Measurements from ENCODE around the gene IFT43.

Gene IFT43

GRCh38 chr14:75985618-75986438 is at the start of gene IFT43:
Gene IFT43 (plus strand): TSS chr14:75985763. CDS start chr14:75985787, 24 bp downstream.
- peak; percentile 96 for DNase-seq

- no peak for DNase-seq
These were observed 46.4 kb upstream of the IFT43 start for GRCh38 chr14:75939200-75939599.

- DNase-seq, result no peak
These were observed 44.5 kb upstream of the IFT43 start for GRCh38 chr14:75941030-75941429.

DNA sequence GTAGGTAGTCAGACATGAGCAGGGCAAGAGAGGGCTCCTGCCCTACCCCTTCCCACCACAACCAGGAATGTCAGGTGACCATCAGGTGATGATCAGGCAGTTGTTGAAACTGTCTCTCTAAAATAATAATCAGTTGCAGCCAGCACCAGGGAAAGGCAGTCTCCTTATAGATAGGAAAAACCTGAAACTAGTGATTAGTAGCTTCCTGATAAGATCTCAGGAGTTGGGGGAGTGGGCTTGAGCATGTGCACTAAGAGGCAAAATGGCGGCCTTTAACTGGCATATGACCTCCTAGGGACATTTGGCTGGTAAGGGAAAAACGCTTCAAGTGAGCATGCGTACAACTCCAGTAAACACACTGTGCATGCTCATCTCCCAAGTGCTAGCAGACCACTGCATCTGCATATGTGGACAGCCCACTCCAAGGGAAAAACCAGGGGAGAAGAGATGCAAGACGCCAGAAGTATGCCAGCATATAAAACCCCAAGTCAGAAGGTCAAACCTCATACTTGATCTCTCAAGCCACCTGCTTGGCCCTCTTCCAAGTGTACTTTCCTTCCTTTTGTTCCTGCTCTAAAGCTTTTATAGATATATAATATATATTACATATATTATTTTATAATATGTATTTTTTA is 40.8 kb upstream of the IFT43 start:
- no peak for DNase-seq

GRCh38 chr14:75946785-75947184 is 38.8 kb upstream of the IFT43 start:
- DNase-seq, result no peak

- no peak for DNase-seq
These were observed 33.1 kb upstream of the IFT43 start for GRCh38 chr14:75952489-75952888.

DNA sequence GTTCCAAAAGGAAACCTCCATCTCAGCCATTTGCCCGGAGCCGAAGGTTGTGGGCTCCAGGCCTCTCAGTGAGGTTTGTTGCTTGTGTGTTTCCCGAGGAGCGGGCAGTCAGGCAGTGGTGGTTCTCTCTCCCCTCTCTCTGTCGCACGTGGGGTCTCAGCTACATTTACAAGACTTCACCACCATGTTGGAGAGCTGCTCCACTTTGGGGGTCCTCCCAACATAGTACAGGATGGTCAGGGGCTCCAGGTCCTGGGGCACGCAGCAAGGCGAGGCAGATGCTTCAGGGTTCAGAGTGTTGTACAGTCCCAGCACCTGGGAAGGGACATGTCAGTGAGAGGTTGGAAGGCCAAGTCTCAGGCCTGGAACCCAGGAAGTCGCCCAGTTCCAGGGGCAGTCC is 26.5 kb upstream of the IFT43 start:
- no peak for DNase-seq

- no peak for DNase-seq
These were observed 25.3 kb upstream of the IFT43 start for GRCh38 chr14:75960231-75960630.

- DNase-seq, result no peak
These were observed 23.9 kb upstream of the IFT43 start for GRCh38 chr14:75961662-75962061.

DNA sequence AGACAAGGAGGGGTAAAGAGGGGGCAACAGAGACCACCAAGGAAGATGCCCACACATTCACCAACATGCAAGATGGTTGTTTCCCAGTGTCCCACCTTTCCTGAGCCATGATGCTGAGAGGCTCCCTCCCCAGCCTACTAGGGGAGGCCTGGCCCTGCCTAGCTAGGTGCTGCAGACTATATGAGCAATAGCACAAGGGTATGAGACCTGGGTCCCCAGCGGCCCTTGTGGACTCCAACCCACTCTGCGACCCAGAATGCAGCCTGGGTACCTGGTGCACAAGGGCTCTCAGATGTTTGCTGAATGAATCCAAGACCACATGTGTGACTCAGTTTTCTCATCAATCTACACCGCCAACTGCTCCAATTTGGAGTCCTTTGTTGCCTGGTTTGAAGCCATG is 17.7 kb upstream of the IFT43 start:
- DNase-seq, result no peak

GRCh38 chr14:75968456-75968855 is 17.1 kb upstream of the IFT43 start:
- no peak for DNase-seq

DNA sequence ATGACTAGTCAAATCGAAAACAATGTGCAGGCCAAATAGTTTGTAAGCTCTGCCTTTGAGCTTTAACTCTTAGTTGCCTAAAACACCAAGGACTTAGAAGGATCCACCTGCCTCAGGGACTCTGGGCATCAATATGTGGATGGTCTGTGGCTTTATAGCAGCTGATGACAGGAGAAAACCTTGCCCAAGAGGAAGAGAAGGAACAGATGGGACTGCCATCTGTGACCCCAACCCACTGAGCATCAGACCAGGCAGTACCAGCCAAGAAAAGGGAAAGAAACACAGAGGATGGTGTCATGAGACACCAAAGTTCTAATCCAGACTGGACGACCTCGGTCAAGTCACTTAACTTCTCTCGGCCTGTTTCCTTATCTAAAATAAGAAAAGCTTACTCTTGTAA is 16.4 kb upstream of the IFT43 start:
- DNase-seq, result no peak

GRCh38 chr14:75969891-75970290 is 15.7 kb upstream of the IFT43 start:
- DNase-seq, result no peak

DNA sequence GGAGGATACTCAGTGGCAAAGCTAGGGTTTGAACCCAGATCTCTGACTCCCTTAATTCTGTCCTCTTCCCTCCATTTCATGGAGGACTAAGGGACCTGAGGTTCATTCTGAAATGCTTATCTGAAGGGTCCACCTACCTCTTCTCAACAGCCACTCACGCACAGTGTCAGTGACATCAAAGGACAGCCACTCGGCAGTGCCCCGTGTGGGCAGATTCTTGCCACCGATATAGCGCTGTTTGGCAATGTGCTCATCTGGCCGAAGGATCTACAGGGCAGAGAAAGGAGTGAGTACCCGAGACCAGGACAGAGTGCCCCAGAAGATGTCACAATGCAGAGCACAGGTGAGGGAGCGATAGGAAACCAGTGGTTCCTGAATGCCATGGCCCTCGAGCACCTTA is 14.6 kb upstream of the IFT43 start:
- no peak for DNase-seq

DNA sequence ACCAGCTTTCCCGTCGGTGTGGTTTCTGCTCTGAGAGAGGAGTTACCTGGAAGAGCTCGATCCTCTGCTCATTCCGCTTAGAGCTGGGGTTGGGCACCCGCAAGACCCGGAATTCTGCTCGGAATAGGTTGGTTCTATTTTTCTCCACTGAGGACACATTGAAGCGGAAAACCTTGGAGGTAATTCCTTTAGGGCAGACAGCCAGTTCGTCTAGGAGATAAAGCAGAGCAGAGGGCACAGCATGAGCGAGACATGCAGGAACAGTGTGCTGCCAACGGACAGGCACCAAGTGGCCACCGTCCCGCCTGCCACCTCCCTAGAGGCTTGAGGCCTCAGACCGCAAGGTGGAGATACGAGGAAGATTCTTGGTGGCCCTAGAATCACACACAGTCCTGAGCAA is 14.1 kb upstream of the IFT43 start:
- DNase-seq, result no peak

- DNase-seq, result no peak
These were observed 12.7 kb upstream of the IFT43 start for GRCh38 chr14:75972801-75973421.

DNA sequence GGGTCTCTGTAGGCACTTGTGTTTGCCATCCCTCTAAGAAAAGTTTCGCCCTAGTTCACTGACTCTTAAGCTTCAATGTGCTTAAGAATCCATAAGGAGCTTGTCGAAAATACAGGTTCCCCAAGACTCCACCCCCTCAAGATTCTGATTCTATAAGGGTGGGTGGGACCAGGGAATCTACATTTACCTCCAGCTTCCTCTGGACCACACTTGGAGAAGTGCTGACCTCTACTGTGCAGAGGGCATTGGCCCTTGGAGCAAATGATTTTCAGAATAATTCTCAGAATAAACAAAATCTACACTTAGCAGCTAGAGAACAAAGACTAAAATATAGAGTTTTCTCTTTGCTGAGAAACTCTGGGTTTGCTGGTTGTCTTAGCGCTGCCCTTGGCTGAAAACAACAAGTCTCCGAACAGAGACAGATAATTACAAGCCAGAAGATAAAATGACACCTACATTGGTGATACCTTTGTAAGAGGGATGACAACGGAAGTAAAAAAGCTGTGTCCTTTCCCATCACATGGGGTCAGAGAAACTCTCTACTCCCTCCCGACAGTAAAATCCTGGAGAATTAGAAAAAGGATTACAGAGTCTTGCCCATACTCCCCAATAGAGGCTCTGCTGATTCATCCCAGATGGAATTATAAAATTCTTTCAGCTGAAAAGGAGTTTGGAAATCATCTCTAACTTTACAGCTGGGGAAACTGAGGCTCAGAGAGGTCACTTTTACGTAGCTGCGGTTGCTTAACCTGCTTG is 8.6 kb upstream of the IFT43 start:
- DNase-seq, result no peak

GRCh38 chr14:75977582-75977943 is 8.0 kb upstream of the IFT43 start:
- DNase-seq, result no peak

GRCh38 chr14:75978249-75978731 is 7.3 kb upstream of the IFT43 start:
- no peak for DNase-seq

GRCh38 chr14:75979071-75979571 is 6.4 kb upstream of the IFT43 start:
- DNase-seq, result peak; percentile 46

DNA sequence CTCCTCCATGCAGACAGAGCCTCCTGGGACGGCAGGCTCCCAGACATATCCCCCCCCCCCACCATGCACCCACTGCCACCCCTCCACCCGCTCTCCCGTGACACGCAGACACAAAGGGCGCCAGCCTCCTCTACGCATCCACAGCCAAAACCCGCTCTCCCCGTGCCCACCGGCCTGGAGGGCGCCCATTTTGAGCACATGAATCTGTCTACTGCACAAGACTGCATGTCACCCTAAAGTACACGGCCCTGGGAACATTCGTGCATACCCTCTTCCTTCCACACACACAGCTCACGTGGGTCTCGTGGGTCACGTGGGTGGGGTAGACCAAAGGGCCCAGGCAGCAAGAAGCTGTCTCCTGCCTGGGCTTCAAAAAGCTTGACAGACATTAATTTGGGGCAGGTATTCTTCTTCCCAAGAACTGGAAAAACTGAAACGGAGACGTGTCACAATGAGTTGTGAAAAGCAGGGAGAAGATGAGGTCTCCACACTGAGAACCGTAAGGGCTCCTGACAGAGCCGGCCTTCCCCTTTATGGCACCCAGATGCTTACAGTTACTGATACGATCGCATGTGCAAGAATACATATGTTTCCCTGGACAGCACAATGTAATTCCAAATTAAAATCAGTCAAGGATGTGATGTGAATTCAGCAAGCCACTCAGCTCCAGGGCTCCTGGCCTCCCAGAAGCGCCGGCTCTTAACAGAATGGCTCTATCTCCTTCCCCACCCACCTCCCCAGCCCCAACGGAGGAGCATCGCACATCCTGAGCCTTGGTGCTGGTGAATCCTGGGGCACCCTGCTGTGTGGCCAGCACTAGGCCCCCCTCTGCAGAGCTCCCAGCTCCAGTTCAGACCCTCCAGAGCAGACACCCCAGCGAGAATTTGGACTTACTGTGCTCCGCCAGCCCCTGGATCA is 5.7 kb upstream of the IFT43 start:
- DNase-seq, result no peak

GRCh38 chr14:75980856-75981255 is 4.7 kb upstream of the IFT43 start:
- DNase-seq, result no peak

All from stimulated activated CD8-positive, alpha-beta memory T cell treated with anti-CD3 and anti-CD28 coated beads, Interleukin-4, amount 100 ng/mL, for 48 hours (primary cell).